Ectodermal cell (in vitro differentiated cells): ENCODE measurements around the gene OSBPL9.
"Not testable (repeated sequence)": the region's sequence is repeated elsewhere in the genome, so short reads cannot be mapped to it uniquely, and the experiment has no call there.

ENCODE experiments used
- H3K27ac ChIP-seq: 2 replicates; pipeline ENCODE4 v1.7.0; 2013; ENCODE audit warnings: mild to moderate bottlenecking, low read depth, low read length; ENCODE audit not compliant: insufficient read depth, poor library complexity, severe bottlenecking
- H3K27me3 ChIP-seq: 2 replicates; pipeline ENCODE4 v1.7.0; 2013; ENCODE audit warnings: mild to moderate bottlenecking, low read length; ENCODE audit not compliant: insufficient read depth, control insufficient read depth, poor library complexity, severe bottlenecking
- H3K36me3 ChIP-seq: one replicate; pipeline ENCODE4 v1.7.0; 2013; ENCODE audit warnings: low read length; ENCODE audit not compliant: control insufficient read depth, insufficient read depth
- H3K4me1 ChIP-seq: one replicate; pipeline ENCODE4 v1.7.0; 2013; ENCODE audit warnings: low read length; ENCODE audit not compliant: control insufficient read depth, insufficient read depth
- H3K4me3 ChIP-seq: 2 replicates; pipeline ENCODE4 v1.7.0; 2013; ENCODE audit warnings: low read depth, low read length, control low read depth; ENCODE audit not compliant: insufficient read depth
- H3K9me3 ChIP-seq: 2 replicates; pipeline ENCODE4 v1.7.0; 2013; ENCODE audit warnings: mild to moderate bottlenecking, low read length, moderate library complexity; ENCODE audit not compliant: control insufficient read depth
- WGBS, 2 experiments: methylation state at CpG; one replicate each; pipeline ENCODE4 v1.1.7; 2013; ENCODE audit warnings: missing lambda C conversion rate in 2 of 2; 5-methylcytosine and 5-hydroxymethylcytosine counted together

The OSBPL9 gene

GRCh38 chr1:51607681-51608095 lies 9.2 kb upstream of the OSBPL9 start:
- H3K36me3 ChIP-seq = no peaks in the 10 kb centered on the region
- no peak overlapping the region for H3K27ac ChIP-seq
- H3K4me1 ChIP-seq = no peaks in the 10 kb centered on the region
- H3K27me3 ChIP-seq = no peaks in the 10 kb centered on the region
- H3K9me3 ChIP-seq = no peaks in the 10 kb centered on the region
- WGBS, 2 experiments = 95% methylated on average over 6 of the region's 6 CpGs
- H3K4me3 ChIP-seq = no peak overlapping the region

DNA sequence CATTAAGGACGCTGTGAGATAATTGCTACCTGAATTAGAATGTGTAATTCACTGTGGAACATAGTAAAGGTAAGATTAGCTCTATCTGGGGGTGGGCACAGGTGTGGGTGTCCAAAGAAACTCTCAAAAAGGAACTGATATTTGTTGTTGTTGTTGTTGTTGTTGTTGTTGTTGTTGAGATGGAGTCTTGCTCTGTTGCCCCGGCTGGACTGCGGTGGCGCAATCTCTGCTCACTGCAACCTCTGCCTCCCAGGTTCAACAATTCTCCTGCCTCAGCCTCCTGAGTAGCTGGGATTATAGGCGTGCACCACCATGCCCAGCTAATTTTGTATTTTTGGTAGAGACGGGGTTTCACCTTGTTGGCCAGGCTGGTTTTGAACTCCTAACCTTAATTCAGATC lies 6.8 kb upstream of the OSBPL9 start:
- not testable (repeated sequence) for H3K4me1 ChIP-seq, H3K27me3 ChIP-seq, H3K36me3 ChIP-seq, H3K27ac ChIP-seq, H3K4me3 ChIP-seq, H3K9me3 ChIP-seq
- WGBS, 2 experiments = 87 to 95% methylated on average over 6 of the region's 6 CpGs

- no peaks in the 10 kb centered on the region for H3K9me3 ChIP-seq
- H3K36me3 ChIP-seq = no peaks in the 10 kb centered on the region
- H3K4me1 ChIP-seq = no peaks in the 10 kb centered on the region
- WGBS, 2 experiments = 92% methylated on average over 4 of the region's 4 CpGs
- no peaks in the 10 kb centered on the region for H3K27me3 ChIP-seq
- H3K27ac ChIP-seq = no peak overlapping the region
- no peak overlapping the region for H3K4me3 ChIP-seq
Measured at GRCh38 chr1:51610637-51611036, 6.3 kb upstream of the OSBPL9 start.

- Histone ChIP-seq H3K27ac (no peak overlapping the region), H3K4me3 (no peak overlapping the region), H3K27me3 (no peaks in the 10 kb centered on the region), H3K36me3 (no peaks in the 10 kb centered on the region), H3K9me3 (no peaks in the 10 kb centered on the region), H3K4me1 (no peaks in the 10 kb centered on the region)
- 66 to 75% methylated on average over 2 of the region's 2 CpGs for WGBS, 2 experiments
Measured at GRCh38 chr1:51612447-51612961, 4.4 kb upstream of the OSBPL9 start.

DNA sequence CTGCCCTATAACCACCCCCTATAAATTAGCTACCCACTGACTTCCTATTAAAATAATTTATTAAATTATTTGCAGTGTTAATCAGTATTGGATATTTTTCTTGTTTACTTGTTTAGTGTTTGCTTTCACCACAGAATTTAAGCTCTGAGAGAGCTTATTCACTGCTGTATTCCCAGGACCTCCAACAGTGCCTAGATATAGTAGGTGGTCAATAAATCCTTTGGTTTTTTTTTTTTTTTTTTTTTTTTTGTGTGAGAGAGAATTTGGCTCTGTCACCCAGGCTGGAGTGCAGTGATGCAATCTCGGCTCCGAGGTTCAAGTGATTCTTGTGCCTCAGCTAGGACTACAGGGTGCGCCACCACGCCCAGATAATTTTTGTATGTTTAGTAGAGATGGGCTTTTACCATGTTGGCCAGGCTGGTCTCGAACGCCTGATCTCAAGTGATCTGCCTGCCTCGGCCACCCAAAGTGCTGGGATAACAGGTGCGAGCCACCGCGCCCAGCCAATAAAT lies 1.1 kb upstream of the OSBPL9 start:
- no peaks in the 10 kb centered on the region for H3K36me3 ChIP-seq
- no peaks in the 10 kb centered on the region for H3K27me3 ChIP-seq
- 94 to 95% methylated on average over 10 of the region's 10 CpGs for WGBS, 2 experiments
- H3K9me3 ChIP-seq = no peaks in the 10 kb centered on the region
- no peaks in the 10 kb centered on the region for H3K4me1 ChIP-seq
- no peak overlapping the region for H3K27ac ChIP-seq
- H3K4me3 ChIP-seq = no peak overlapping the region

- 64 to 68% methylated on average over 3 of the region's 4 CpGs for WGBS, 2 experiments
- H3K27me3 ChIP-seq = no peaks in the 10 kb centered on the region
- no peaks in the 10 kb centered on the region for H3K9me3 ChIP-seq
- H3K4me3 ChIP-seq = no peak overlapping the region
- peaks cover 4% of the 10 kb centered on the region for H3K4me1 ChIP-seq
- no peak overlapping the region for H3K27ac ChIP-seq
- H3K36me3 ChIP-seq = no peaks in the 10 kb centered on the region
Measured at GRCh38 chr1:51616490-51616889, 402 bp upstream of the OSBPL9 start.

- Histone ChIP-seq H3K4me3 (no peak overlapping the region), H3K36me3 (no peaks in the 10 kb centered on the region), H3K9me3 (no peaks in the 10 kb centered on the region), H3K27me3 (no peaks in the 10 kb centered on the region), H3K27ac (no peak overlapping the region), H3K4me1 (peaks cover 4% of the 10 kb centered on the region)
- WGBS, 2 experiments = 71% methylated on average over 1 of the region's 1 CpG; no CpG with 5 or more reads in 1 of the 2 experiments
Measured at GRCh38 chr1:51618715-51619114, 1.8 kb downstream of the OSBPL9 start.

DNA sequence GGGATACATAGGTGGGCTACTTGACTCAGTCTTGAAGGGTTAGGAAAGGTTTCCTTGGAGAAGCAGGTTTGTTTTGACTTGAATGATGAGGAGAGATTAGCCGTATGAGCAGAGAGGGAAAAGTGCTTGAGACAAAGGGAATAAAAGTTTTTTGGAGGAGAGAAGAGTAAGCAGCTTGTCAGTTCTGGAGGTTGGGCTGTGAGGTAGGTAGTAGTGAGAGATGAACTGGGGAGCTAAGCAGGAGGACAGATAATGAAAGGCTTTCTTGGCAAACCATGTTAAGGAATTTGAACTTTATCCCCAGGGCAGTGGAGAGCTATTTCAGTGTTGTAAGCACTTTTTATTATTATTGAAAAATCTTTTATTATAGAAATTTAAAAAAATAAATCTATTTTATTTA lies 3.6 kb downstream of the OSBPL9 start:
- WGBS, 2 experiments = 74 to 79% methylated on average over 1 of the region's 1 CpG
- Histone ChIP-seq H3K4me1 (peaks cover 4% of the 10 kb centered on the region), H3K27me3 (no peaks in the 10 kb centered on the region), H3K36me3 (no peaks in the 10 kb centered on the region), H3K27ac (no peak overlapping the region), H3K4me3 (no peak overlapping the region), H3K9me3 (no peaks in the 10 kb centered on the region)

DNA sequence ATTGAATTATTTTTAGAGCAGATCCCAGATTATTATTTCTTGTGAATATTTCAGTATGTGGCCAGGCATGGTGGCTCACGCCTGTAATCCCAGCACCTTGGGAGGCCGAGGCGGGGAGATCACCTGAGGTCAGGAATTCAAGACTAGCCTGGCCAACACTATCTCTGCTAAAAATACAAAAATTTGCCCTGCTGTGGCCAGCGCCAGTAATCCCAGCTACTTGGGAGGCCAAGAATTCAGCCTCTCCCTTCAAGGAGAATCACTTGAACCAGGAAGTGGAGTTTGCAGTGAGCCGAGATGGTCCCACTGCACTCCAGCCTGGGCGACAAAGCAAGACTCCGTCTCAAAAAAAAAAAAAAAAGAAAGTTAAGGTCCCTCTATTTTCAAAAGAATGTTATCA lies 4.3 kb downstream of the OSBPL9 start:
- 87 to 88% methylated on average over 7 of the region's 7 CpGs for WGBS, 2 experiments
- H3K27ac ChIP-seq = no peak overlapping the region

GRCh38 chr1:51621841-51622454 lies 5.1 kb downstream of the OSBPL9 start:
- no peaks in the 10 kb centered on the region for H3K36me3 ChIP-seq
- H3K4me3 ChIP-seq = no peak overlapping the region
- H3K4me1 ChIP-seq = peaks cover 4% of the 10 kb centered on the region
- no peaks in the 10 kb centered on the region for H3K9me3 ChIP-seq
- no peaks in the 10 kb centered on the region for H3K27me3 ChIP-seq
- 100% methylated on average over 2 of the region's 2 CpGs for WGBS, 2 experiments
- H3K27ac ChIP-seq = no peak overlapping the region

More for the DNA sequence above, 4.3 kb downstream of the OSBPL9 start:
- Histone ChIP-seq H3K4me3 (no peak overlapping the region), H3K27me3 (no peaks in the 10 kb centered on the region), H3K9me3 (no peaks in the 10 kb centered on the region), H3K4me1 (peaks cover 4% of the 10 kb centered on the region), H3K36me3 (no peaks in the 10 kb centered on the region)
